K562 (cell line): Measurements from ENCODE around the gene MMP17. TPM values are rescaled to one million over a fixed set of nuclear protein-coding genes. Genes with fewer than 3 reads are reported as not detected.

Experiments used
- CCAR2 ChIP-seq: fragments of 200-400 bp; formaldehyde crosslinking; IDR thresholded peaks from 2 replicates; pipeline ENCODE4 v1.6.1; 2017; ENCODE audit warnings: mild to moderate bottlenecking, low read depth, low read length
- ELF2 ChIP-seq: fragments of 250-450 bp; sonication (Bioruptor Pico); IDR thresholded peaks from 2 replicates; pipeline ENCODE4 v1.5.0; 2021; ENCODE audit warnings: mild to moderate bottlenecking
- FIP1L1 ChIP-seq: fragments of 200-400 bp; formaldehyde crosslinking; IDR thresholded peaks from 2 replicates; pipeline ENCODE4 v1.6.1; 2018; ENCODE audit warnings: mild to moderate bottlenecking, low read depth, low read length; ENCODE audit not compliant: poor library complexity, severe bottlenecking
- FOS ChIP-seq: IDR thresholded peaks from 3 replicates; pipeline ENCODE4 v1.6.1; 2011; ENCODE audit not compliant: insufficient read length; ENCODE audit errors: extremely low read depth
- GTF2A2 ChIP-seq: IDR thresholded peaks from 2 replicates; pipeline ENCODE4 v1.6.1; 2016; ENCODE audit warnings: mild to moderate bottlenecking, missing genetic modification characterization, missing compliant biosample characterization
- HEY1 ChIP-seq: fragments of 250-450 bp; sonication (Bioruptor Pico); IDR thresholded peaks from 2 replicates; pipeline ENCODE4 v1.5.0; 2020; ENCODE audit warnings: mild to moderate bottlenecking, moderate library complexity, borderline replicate concordance
- NCOA6 ChIP-seq: fragments of 450-650 bp; IDR thresholded peaks from 2 replicates; pipeline ENCODE4 v1.6.1; 2017; ENCODE audit warnings: mild to moderate bottlenecking
- POLR3A ChIP-seq: IDR thresholded peaks from 2 replicates; pipeline ENCODE4 v1.6.1; 2011; ENCODE audit warnings: borderline replicate concordance, mild to moderate bottlenecking, moderate library complexity; ENCODE audit not compliant: insufficient read length, insufficient read depth; ENCODE audit errors: extremely low read depth
- POLR3G ChIP-seq: IDR thresholded peaks from 2 replicates; pipeline ENCODE4 v1.6.1; 2011; ENCODE audit not compliant: insufficient read length, insufficient replicate concordance; ENCODE audit errors: extremely low read depth
- SIN3B ChIP-seq: fragments of 450-650 bp; IDR thresholded peaks from 2 replicates; pipeline ENCODE4 v1.6.1; 2017; ENCODE audit warnings: low read depth, mild to moderate bottlenecking, moderate library complexity
- SMARCE1 ChIP-seq: fragments of 450-650 bp; IDR thresholded peaks from 2 replicates; pipeline ENCODE4 v1.7.1; 2016; ENCODE audit warnings: mild to moderate bottlenecking
- YBX1 ChIP-seq: fragments of 450-650 bp; IDR thresholded peaks from 2 replicates; pipeline ENCODE4 v1.7.1; 2016; ENCODE audit warnings: mild to moderate bottlenecking
- YY1 ChIP-seq, 3 experiments: IDR thresholded peaks; 2 replicates each; pipeline ENCODE4 v1.6.1; 2011; ENCODE audit warnings: low read length in 2 of 3, mild to moderate bottlenecking in 2 of 3, moderate library complexity in 2 of 3, borderline replicate concordance in 1 of 3, control low read depth in 1 of 3, low read depth in 1 of 3; ENCODE audit not compliant: insufficient read depth in 3 of 3, insufficient replicate concordance in 2 of 3, control insufficient read depth in 1 of 3, insufficient read length in 1 of 3; ENCODE audit errors: extremely low read depth in 1 of 3
- ZNF121 ChIP-seq: sonication (generic); formaldehyde crosslinking; conservative IDR thresholded peaks from 2 replicates; pipeline ENCODE4 v1.8.0; 2022; ENCODE audit warnings: missing genetic modification reagents
- ZNF165 ChIP-seq: fragments of 250-450 bp; sonication (Bioruptor Pico); IDR thresholded peaks from 2 replicates; pipeline ENCODE4 v1.4.0; 2020; ENCODE audit warnings: borderline replicate concordance
- ZNF316 ChIP-seq: fragments of 450-650 bp; IDR thresholded peaks from 2 replicates; pipeline ENCODE4 v1.6.1; 2016
- ZNF445 ChIP-seq: fragments of 250-450 bp; sonication (Bioruptor Pico); IDR thresholded peaks from 2 replicates; pipeline ENCODE4 v1.4.0; 2020; ENCODE audit warnings: low read depth, mild to moderate bottlenecking, moderate library complexity
- ZNF717 ChIP-seq: fragments of 250-450 bp; sonication (Bioruptor Pico); IDR thresholded peaks from 2 replicates; pipeline ENCODE4 v1.5.0; 2021
- ZNF778 ChIP-seq: fragments of 450-650 bp; formaldehyde crosslinking; IDR thresholded peaks from 2 replicates; pipeline ENCODE4 v1.4.0; 2020; ENCODE audit warnings: mild to moderate bottlenecking, moderate library complexity
- polyA plus RNA-seq, 8 experiments: library from polyadenylated mRNA; depleted of rRNA in 4 of 8; stranded (reverse) in 5 of 8; unstranded in 3 of 8; fragments of >200 nt; fragmentation: Nextera tagmentation in 2 of 8; fragmentation: Illumina TruSeq in 1 of 8; extraction: Ambion mirVana in 2 of 8; extraction: Trizol in 1 of 8; gene quantifications; 2 replicates each; pipeline versions ENCODE4 v1.2.1 to v1.2.3, GENCODE V29; 2011 to 2014; ENCODE audit warnings: inconsistent platforms in 1 of 8, missing spikeins in 1 of 8
- total RNA-seq, 7 experiments: library from RNA; depleted of rRNA in 6 of 7; stranded (reverse); fragments of >200 nt in 6 of 7; fragmentation: Illumina TruSeq in 2 of 7; extraction: Trizol in 2 of 7; gene quantifications; 2 replicates each; pipeline versions ENCODE4 v1.2.1 to v1.2.3, GENCODE V29; 2011 to 2021; ENCODE audit warnings: low replicate concordance in 1 of 7
- TF ChIP-seq, protein P1 (sequence below): fragments of 450-650 bp; IDR thresholded peaks from 2 replicates; pipeline ENCODE4 v1.6.1; 2018; ENCODE audit not compliant: partially characterized antibody
- TF ChIP-seq, protein P2 (sequence below): fragments of 200-800 bp; sonication (Bioruptor generic); IDR thresholded peaks from 2 replicates; pipeline ENCODE4 v1.6.1; 2017; ENCODE audit warnings: missing genetic modification characterization, missing compliant biosample characterization
- TF ChIP-seq, protein P3 (sequence below): sonication (generic); formaldehyde crosslinking; IDR thresholded peaks from 2 replicates; pipeline ENCODE4 v1.8.1; 2023; ENCODE audit warnings: mild to moderate bottlenecking, missing genetic modification reagents

MMP17 gene
- total and polyA plus RNA-seq, 9 of the 15 experiments (the other 6 are each of a cell fraction or from before 2014, with no cell fraction given) = 1.1 to 21.2 (median 17.1) TPM; not detected in 2

DNA sequence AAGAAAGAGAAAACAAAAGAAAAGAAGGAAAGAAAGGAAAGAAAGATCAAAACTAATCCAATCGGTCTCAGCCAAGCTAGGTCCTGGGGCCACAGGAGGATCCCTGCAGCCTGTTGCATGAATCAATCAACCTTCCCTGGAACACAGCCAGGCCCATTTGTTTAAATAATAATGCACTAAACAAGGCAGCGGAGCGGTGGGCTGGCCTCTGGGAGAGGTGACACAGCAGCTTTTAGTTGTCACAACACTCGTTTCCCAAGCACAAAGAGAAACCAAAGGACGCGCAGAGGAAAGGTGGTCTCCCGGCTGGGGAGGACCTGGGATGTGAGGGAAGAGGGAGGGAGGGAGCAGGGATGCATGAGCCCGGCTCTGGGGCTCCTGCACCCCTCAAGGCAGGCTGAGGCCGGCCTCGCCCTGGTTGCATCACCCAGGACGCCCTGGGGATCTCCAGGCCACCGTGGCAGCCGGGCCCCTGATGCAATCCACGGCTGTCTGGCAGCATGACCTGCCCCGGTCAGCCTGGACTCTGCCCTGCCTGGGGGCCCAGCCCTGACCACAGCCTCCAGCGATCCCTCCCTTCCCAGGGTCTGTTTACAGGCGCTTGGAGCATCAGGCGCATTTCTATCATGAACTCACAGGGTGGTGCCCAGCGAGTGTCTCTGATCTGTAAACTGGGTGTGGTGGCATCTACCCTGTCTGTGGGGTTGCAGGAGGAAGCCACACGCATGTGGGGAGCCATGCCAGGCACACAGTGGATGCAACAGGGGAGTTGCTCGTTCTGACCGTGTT, 32.5 kb downstream of the MMP17 start (continued):
- no peak for TF ChIP-seq ZNF121 (CRISPR knock-in tag)
- no peak for TF ChIP-seq FIP1L1
- TF ChIP-seq, protein P1, sequence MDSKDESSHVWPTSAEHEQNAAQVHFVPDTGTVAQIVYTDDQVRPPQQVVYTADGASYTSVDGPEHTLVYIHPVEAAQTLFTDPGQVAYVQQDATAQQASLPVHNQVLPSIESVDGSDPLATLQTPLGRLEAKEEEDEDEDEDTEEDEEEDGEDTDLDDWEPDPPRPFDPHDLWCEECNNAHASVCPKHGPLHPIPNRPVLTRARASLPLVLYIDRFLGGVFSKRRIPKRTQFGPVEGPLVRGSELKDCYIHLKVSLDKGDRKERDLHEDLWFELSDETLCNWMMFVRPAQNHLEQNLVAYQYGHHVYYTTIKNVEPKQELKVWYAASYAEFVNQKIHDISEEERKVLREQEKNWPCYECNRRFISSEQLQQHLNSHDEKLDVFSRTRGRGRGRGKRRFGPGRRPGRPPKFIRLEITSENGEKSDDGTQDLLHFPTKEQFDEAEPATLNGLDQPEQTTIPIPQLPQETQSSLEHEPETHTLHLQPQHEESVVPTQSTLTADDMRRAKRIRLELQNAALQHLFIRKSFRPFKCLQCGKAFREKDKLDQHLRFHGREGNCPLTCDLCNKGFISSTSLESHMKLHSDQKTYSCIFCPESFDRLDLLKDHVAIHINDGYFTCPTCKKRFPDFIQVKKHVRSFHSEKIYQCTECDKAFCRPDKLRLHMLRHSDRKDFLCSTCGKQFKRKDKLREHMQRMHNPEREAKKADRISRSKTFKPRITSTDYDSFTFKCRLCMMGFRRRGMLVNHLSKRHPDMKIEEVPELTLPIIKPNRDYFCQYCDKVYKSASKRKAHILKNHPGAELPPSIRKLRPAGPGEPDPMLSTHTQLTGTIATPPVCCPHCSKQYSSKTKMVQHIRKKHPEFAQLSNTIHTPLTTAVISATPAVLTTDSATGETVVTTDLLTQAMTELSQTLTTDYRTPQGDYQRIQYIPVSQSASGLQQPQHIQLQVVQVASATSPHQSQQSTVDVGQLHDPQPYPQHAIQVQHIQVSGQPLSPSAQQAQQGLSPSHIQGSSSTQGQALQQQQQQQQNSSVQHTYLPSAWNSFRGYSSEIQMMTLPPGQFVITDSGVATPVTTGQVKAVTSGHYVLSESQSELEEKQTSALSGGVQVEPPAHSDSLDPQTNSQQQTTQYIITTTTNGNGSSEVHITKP = no peak
- no peak for TF ChIP-seq CCAR2
- TF ChIP-seq YBX1 = no peak
- TF ChIP-seq ELF2 (CRISPR knock-in tag) = no peak
- no peak for TF ChIP-seq ZNF717 (CRISPR knock-in tag)
- TF ChIP-seq GTF2A2 (tag) = no peak
- TF ChIP-seq POLR3G = no peak
- TF ChIP-seq, protein P2, sequence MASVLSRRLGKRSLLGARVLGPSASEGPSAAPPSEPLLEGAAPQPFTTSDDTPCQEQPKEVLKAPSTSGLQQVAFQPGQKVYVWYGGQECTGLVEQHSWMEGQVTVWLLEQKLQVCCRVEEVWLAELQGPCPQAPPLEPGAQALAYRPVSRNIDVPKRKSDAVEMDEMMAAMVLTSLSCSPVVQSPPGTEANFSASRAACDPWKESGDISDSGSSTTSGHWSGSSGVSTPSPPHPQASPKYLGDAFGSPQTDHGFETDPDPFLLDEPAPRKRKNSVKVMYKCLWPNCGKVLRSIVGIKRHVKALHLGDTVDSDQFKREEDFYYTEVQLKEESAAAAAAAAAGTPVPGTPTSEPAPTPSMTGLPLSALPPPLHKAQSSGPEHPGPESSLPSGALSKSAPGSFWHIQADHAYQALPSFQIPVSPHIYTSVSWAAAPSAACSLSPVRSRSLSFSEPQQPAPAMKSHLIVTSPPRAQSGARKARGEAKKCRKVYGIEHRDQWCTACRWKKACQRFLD (CRISPR knock-in tag) = 0 out of 2 replicates have a peak, but pooled peaks have one; percentile 47
- TF ChIP-seq SMARCE1 = 0 out of 2 replicates have a peak, but pooled peaks have one; percentile 84
- no peak for TF ChIP-seq POLR3A
- TF ChIP-seq HEY1 (CRISPR knock-in tag) = no peak
- no peak for TF ChIP-seq ZNF445 (CRISPR knock-in tag)
- peak; percentile 93 for TF ChIP-seq ZNF316
- TF ChIP-seq, protein P3, sequence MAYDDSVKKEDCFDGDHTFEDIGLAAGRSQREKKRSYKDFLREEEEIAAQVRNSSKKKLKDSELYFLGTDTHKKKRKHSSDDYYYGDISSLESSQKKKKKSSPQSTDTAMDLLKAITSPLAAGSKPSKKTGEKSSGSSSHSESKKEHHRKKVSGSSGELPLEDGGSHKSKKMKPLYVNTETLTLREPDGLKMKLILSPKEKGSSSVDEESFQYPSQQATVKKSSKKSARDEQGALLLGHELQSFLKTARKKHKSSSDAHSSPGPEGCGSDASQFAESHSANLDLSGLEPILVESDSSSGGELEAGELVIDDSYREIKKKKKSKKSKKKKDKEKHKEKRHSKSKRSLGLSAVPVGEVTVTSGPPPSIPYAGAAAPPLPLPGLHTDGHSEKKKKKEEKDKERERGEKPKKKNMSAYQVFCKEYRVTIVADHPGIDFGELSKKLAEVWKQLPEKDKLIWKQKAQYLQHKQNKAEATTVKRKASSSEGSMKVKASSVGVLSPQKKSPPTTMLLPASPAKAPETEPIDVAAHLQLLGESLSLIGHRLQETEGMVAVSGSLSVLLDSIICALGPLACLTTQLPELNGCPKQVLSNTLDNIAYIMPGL (CRISPR knock-in tag) = no peak
- TF ChIP-seq NCOA6 = no peak
- 0 out of 2 replicates have a peak, but pooled peaks have one; percentile 6 for TF ChIP-seq ZNF165 (CRISPR knock-in tag)
- TF ChIP-seq FOS = no peak
- no peak for TF ChIP-seq ZNF778
- TF ChIP-seq YY1 (IDR thresholded peaks at IDR 0.05; ENCODE audit: borderline replicate concordance in 1 of 3, control insufficient read depth in 1 of 3, extremely low read depth in 1 of 3, insufficient read depth in 3 of 3, insufficient read length in 1 of 3, insufficient replicate concordance in 2 of 3, low read depth in 1 of 3, low read length in 2 of 3) = no peak
- no peak; the same call in 1 of the 2 replicates for TF ChIP-seq SIN3B
